ENCODE data around the gene DLG2.

DLG2 gene

DNA sequence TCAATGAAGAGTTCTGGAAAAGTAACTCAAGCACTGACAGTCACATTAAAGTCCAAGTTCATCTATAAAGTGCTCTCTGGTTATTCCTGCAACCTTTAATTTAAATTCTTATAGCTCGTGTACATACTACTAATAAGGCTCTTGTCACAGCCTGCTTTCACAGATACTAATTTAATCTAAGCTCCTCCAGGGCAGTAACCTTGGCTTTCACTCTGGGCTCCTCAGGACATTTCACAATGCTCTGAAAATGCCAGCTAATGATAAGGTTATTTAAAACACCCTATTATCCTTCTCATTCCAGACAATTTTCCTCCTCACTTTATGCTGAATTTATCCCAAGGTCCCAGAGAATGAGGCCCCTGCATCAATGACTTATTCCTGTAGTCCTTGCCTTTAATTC lies 2098.3 kb downstream of the DLG2 start:
- TF ChIP-seq, protein P1, sequence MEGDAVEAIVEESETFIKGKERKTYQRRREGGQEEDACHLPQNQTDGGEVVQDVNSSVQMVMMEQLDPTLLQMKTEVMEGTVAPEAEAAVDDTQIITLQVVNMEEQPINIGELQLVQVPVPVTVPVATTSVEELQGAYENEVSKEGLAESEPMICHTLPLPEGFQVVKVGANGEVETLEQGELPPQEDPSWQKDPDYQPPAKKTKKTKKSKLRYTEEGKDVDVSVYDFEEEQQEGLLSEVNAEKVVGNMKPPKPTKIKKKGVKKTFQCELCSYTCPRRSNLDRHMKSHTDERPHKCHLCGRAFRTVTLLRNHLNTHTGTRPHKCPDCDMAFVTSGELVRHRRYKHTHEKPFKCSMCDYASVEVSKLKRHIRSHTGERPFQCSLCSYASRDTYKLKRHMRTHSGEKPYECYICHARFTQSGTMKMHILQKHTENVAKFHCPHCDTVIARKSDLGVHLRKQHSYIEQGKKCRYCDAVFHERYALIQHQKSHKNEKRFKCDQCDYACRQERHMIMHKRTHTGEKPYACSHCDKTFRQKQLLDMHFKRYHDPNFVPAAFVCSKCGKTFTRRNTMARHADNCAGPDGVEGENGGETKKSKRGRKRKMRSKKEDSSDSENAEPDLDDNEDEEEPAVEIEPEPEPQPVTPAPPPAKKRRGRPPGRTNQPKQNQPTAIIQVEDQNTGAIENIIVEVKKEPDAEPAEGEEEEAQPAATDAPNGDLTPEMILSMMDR (conservative IDR thresholded peaks at IDR 0.05; ENCODE audit: low read depth, low read length): no peak
- no peak for DNase-seq (ENCODE audit: low read depth)
- H3K4me3 ChIP-seq (ENCODE audit: low read length): no peak overlapping the region

DNA sequence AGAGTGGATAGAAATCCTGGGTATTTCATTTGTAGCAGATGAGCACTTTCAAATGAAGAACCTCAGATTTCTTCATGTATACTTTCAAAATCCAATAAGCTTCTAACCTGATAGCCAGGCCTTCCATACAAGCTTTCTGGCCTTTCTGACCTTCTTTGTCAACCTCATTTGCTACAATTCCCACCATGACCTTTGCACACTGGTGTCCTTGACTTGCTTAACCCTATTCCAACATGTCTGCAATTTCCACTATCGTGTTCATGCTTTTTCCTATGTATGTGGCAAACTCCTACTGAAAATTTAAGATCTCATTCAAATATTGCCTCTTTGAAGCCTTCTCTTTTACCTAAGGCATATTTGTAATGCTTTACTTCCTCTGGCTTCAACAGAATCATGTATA lies 2098.9 kb downstream of the DLG2 start:
- TF ChIP-seq, protein P1 (conservative IDR thresholded peaks at IDR 0.05; ENCODE audit: low read depth, low read length): no peak
- DNase-seq (ENCODE audit: low read depth): no peak
- H3K4me3 ChIP-seq (ENCODE audit: low read length): no peak overlapping the region

GRCh38 chr11:83523676-83524075 lies 2103.5 kb downstream of the DLG2 start:
- TF ChIP-seq, protein P1 (conservative IDR thresholded peaks at IDR 0.05; ENCODE audit: low read depth, low read length): no peak
- DNase-seq (ENCODE audit: low read depth): no peak

GRCh38 chr11:83522911-83523310 lies 2104.2 kb downstream of the DLG2 start:
- no peak for DNase-seq (ENCODE audit: low read depth)
- H3K4me3 ChIP-seq (ENCODE audit: low read length): no peak overlapping the region
- TF ChIP-seq, protein P1 (conservative IDR thresholded peaks at IDR 0.05; ENCODE audit: low read depth, low read length): no peak

More at GRCh38 chr11:83523676-83524075, 2103.5 kb downstream of the DLG2 start:
- H3K4me3 ChIP-seq (ENCODE audit: low read length): no peak overlapping the region

GRCh38 chr11:83521647-83522596 lies 2105.2 kb downstream of the DLG2 start:
- TF ChIP-seq, protein P1 (conservative IDR thresholded peaks at IDR 0.05; ENCODE audit: low read depth, low read length): peak; percentile 65
- H3K4me3 ChIP-seq (ENCODE audit: low read length): no peak overlapping the region
- no peak for DNase-seq (ENCODE audit: low read depth)

GRCh38 chr11:83520849-83521248 lies 2106.3 kb downstream of the DLG2 start:
- TF ChIP-seq, protein P1 (conservative IDR thresholded peaks at IDR 0.05; ENCODE audit: low read depth, low read length): no peak
- no peak for DNase-seq (ENCODE audit: low read depth)
- H3K4me3 ChIP-seq (ENCODE audit: low read length): no peak overlapping the region

- DNase-seq (ENCODE audit: low read depth): no peak
- TF ChIP-seq, protein P1 (conservative IDR thresholded peaks at IDR 0.05; ENCODE audit: low read depth, low read length): no peak
- no peak overlapping the region for H3K4me3 ChIP-seq (ENCODE audit: low read length)
These were observed 2115.5 kb downstream of the DLG2 start for GRCh38 chr11:83511646-83512045.
